Gastroesophageal sphincter (tissue), 4 donors: ENCODE results near the gene PLCG2. TPM values are rescaled to one million over a fixed set of nuclear protein-coding genes. Genes with fewer than 3 reads are reported as not detected.
A peak's percentile ranks its signal among the peaks of the same experiment; 100 is the strongest.

Experiments used
- ATAC-seq: fragments of 150-250 bp; one replicate; pipeline ENCODE4 v1.9.1; 2016; ENCODE audit warnings: mild to moderate bottlenecking, moderate library complexity
- H3K27ac ChIP-seq, 4 donors: fragments of 200-600 bp; sonication (generic) in 3 of 4; 1 replicate in 3 of 4; 2 replicates in 1 of 4; pipeline ENCODE4 v1.5.1; 2016 to 2019
- H3K27me3 ChIP-seq: fragments of 200-600 bp; sonication (generic); one replicate; pipeline ENCODE4 v1.5.1; 2019
- H3K36me3 ChIP-seq, 2 donors: fragments of 200-600 bp; sonication (generic); one replicate each; pipeline ENCODE4 v1.5.1; 2019; ENCODE audit warnings: control low read depth in 1 of 2
- H3K4me1 ChIP-seq, 3 donors: fragments of 200-600 bp; sonication (generic); 1 replicate in 2 of 3; 2 replicates in 1 of 3; pipeline ENCODE4 v1.5.1; 2016 to 2019; ENCODE audit warnings: control low read depth in 2 of 3
- H3K4me3 ChIP-seq, 2 donors: fragments of 200-600 bp; sonication (generic); one replicate each; pipeline ENCODE4 v1.5.1; 2019; ENCODE audit warnings: mild to moderate bottlenecking in 1 of 2, moderate library complexity in 1 of 2
- H3K9me3 ChIP-seq, 3 donors: fragments of 200-600 bp; sonication (generic); one replicate each; pipeline ENCODE4 v1.5.1; 2017 to 2019; ENCODE audit warnings: control low read depth in 2 of 3
- EP300 ChIP-seq: sonication (generic); formaldehyde crosslinking; IDR thresholded peaks from one replicate; pipeline ENCODE4 v1.6.1; 2017; ENCODE audit warnings: antibody characterized with exemption, mild to moderate bottlenecking
- POLR2A ChIP-seq, 2 donors: fragments of 450-650 bp; IDR thresholded peaks; one replicate each; pipeline ENCODE4 v1.6.1; 2017; ENCODE audit warnings: antibody characterized with exemption in 2 of 2, mild to moderate bottlenecking in 2 of 2, moderate library complexity in 1 of 2
- POLR2AphosphoS5 ChIP-seq: sonication (generic); formaldehyde crosslinking; IDR thresholded peaks from one replicate; pipeline ENCODE4 v1.6.1; 2017; ENCODE audit warnings: antibody characterized with exemption
- WGBS, 2 donors: methylation state at CpG; one replicate each; pipeline ENCODE4 v1.1.5; 2018; ENCODE audit warnings: low coverage in 1 of 2; 5-methylcytosine and 5-hydroxymethylcytosine counted together
- total RNA-seq, 4 donors: library from RNA; depleted of rRNA; stranded (reverse); fragments of >200 nt; gene quantifications; one replicate each; pipeline ENCODE4 v1.1.0, GENCODE V29; 2016
- TF ChIP-seq, protein P1 (sequence below), 4 experiments: fragments of 200-600 bp in 2 of 4; fragments of 450-650 bp in 2 of 4; sonication (generic) in 1 of 4; IDR thresholded peaks; one replicate each; pipeline ENCODE4 v1.5.1; 2017 to 2019; ENCODE audit warnings: antibody characterized with exemption in 4 of 4, mild to moderate bottlenecking in 2 of 4, moderate library complexity in 2 of 4

PLCG2 gene
- 10 to 100 TPM in 1 of 4 donors, 1 to 10 TPM in 3; 6.2 to 11.4 (median 8.1) TPM for total RNA-seq

DNA sequence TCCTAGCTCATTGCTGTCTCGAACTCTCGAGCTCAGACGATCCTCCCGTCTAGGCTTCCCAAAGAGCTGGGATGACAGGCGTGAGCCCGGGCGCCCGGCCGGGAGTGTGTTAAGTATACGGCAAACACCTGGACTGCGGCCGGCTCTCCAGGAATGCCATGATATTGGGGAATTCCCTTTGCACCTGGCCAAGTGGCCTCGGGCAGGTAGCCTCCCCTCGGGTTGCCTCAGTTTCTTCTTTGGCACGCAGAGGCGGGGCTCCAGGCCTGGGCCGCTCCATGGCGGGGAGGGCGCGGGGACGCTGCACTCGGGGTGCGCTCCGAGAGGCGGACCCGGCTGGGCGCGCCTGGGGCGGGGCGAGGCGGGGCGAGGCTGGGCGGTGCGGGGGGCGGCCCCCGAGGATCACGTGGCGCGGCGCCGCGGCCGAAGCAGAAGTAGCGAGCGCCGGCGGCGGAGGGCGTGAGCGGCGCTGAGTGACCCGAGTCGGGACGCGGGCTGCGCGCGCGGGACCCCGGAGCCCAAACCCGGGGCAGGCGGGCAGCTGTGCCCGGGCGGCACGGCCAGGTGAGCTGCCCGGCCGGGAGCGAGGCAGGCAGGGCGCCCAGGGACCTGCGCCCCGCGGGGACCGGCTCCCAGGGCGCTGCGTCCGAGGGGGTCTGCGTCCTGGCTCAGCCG is at the start of gene PLCG2:
TSS of gene PLCG2 (plus strand) at position 431 of the 675 bp plus-strand sequence. CDS start 6,699 bp downstream, outside the sequence.
- ATAC-seq = peak; percentile 85
- Histone ChIP-seq H3K27ac (peak within 1 kb of the TSS in 3 of 4 donors; percentile 21 to 76 (median 60)), H3K36me3 (no peaks in the 10 kb centered on the region), H3K4me3 (peak within 1 kb of the TSS; percentile 45 to 66), H3K9me3 (no peaks in the 10 kb centered on the region), H3K4me1 (peaks cover 0 to 22% (median 0%) of the 10 kb centered on the region in 3 donors), H3K27me3 (peaks cover 58% of the 10 kb centered on the region)
- no CpG with 5 or more reads among the region's 78 CpGs for WGBS, 2 donors
- TF ChIP-seq EP300 (no peak), POLR2A (IDR thresholded peaks at IDR 0.05) (peak; percentile 9 to 32)
- TF ChIP-seq, protein P1, sequence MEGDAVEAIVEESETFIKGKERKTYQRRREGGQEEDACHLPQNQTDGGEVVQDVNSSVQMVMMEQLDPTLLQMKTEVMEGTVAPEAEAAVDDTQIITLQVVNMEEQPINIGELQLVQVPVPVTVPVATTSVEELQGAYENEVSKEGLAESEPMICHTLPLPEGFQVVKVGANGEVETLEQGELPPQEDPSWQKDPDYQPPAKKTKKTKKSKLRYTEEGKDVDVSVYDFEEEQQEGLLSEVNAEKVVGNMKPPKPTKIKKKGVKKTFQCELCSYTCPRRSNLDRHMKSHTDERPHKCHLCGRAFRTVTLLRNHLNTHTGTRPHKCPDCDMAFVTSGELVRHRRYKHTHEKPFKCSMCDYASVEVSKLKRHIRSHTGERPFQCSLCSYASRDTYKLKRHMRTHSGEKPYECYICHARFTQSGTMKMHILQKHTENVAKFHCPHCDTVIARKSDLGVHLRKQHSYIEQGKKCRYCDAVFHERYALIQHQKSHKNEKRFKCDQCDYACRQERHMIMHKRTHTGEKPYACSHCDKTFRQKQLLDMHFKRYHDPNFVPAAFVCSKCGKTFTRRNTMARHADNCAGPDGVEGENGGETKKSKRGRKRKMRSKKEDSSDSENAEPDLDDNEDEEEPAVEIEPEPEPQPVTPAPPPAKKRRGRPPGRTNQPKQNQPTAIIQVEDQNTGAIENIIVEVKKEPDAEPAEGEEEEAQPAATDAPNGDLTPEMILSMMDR (IDR thresholded peaks at IDR 0.05) = no peak

DNA sequence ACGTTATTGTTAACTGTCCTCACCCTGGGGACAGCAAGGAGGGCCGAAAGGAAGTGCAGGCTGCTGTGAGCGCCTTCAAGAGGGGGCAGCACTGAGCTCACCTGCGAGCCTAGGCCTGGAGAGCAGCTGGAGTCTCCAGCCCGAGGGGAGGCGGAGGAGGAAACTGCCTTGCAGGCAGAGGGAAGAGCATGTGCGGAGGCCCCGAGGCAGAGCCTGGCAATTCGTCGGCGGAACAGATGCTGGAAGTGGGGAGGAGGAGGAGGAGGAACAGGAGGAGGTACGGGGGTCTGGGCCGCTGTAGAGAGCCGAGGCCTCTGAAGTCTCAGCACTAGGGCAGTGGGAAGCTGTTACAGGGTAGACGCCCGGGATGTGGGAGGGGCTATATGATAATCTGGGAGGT is 49.6 kb upstream of the PLCG2 start:
- Histone ChIP-seq H3K4me1 (peaks cover 0 to 17% (median 9%) of the 10 kb centered on the region in 3 donors), H3K27me3 (no peaks in the 10 kb centered on the region), H3K9me3 (no peaks in the 10 kb centered on the region), H3K4me3 (no peak overlapping the region), H3K27ac (no peak overlapping the region), H3K36me3 (no peaks in the 10 kb centered on the region)
- 86 to 90% methylated on average over 7 to 11 of the region's 16 CpGs for WGBS, 2 donors
- TF ChIP-seq POLR2AphosphoS5 (no peak), POLR2A (IDR thresholded peaks at IDR 0.05) (no peak)
- TF ChIP-seq, protein P1 (IDR thresholded peaks at IDR 0.05) = no peak
- ATAC-seq = no peak

DNA sequence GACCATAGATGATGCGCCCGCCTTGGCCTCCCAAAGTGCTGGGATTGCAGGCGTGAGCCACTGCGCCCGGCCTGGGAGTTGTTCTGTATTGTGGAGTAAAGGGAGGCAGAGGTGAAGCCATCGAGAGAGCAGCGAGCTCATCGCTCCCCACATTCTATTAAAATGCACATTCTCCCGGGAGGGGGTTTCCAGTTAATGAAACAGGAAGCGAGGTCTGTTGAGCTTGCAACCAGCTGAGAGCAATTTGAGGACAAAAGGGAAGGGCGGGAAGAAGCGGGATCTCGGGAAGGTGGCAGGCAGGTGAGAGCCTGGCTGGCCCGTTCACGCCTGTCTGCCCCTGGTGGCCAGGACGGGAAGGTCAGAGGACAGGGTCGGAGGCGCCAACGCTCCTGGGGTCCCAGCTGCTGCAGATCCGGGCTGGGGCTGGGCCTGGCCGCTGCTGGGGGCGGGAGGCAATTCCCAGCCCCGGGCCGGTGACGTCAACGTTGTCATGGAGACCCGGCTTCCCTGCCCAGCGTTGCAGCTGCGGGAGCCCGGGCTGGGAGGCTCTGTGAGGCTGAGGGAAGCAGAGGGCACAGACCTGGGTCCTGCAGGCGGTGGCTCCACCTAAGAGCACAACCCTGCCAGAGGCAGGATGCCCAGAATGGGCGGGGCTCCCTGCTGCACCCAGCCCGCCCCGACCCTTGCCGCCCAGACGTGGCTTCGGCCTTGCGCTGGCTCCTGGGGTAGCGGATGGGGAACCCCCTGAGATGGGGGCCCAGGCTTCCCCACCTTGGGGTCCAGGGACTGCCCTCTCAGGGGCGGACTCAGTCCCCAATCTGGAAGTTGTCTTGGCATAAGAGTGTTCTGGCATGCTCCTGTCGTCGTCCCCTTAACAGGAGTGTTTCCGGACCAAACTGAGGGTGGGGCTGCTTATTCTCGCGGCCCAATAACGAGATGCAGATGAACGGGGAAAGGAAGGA is 48.7 kb upstream of the PLCG2 start:
- WGBS, 2 donors = 0 to 20% methylated on average over 4 to 6 of the region's 47 CpGs
- Histone ChIP-seq H3K4me3 (peak overlapping the region; percentile 2 to 50), H3K36me3 (no peaks in the 10 kb centered on the region), H3K27ac (peak overlapping the region in 3 of 4 donors; percentile 66 to 72 (median 66)), H3K27me3 (no peaks in the 10 kb centered on the region), H3K4me1 (peaks cover 0 to 17% (median 9%) of the 10 kb centered on the region in 3 donors), H3K9me3 (no peaks in the 10 kb centered on the region)
- peak; percentile 93 for ATAC-seq
- TF ChIP-seq, protein P1 (IDR thresholded peaks at IDR 0.05) = peak; percentile 32 to 60 (median 52)
- TF ChIP-seq EP300 (peak; percentile 27), POLR2A (IDR thresholded peaks at IDR 0.05) (no peak), POLR2AphosphoS5 (peak; percentile 13)

DNA sequence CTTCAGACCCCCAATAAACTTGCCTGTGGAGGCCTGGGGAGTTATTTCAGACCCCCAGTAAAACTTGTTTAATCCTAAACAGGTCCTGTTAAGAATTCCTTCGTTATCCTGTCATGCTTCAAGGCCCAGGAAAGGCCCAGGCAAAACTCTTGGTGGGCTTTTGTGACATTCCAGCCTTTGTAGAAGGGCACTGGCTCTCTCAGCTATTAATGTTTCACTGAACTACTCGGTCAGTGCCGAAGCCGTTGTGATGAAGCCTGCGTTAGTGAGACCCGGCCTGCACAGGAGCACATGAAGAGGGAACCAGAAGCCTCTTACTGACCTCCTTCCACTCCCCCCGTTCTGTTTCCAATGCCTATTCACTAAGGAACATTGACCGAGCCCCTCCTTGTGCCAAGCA is 47.4 kb upstream of the PLCG2 start:
- peaks cover 0 to 17% (median 9%) of the 10 kb centered on the region in 3 donors for H3K4me1 ChIP-seq
- ATAC-seq = no peak
- H3K4me3 ChIP-seq = no peak overlapping the region
- H3K27ac ChIP-seq = no peak overlapping the region
- TF ChIP-seq POLR2AphosphoS5 (no peak), POLR2A (IDR thresholded peaks at IDR 0.05) (no peak), EP300 (no peak)
- TF ChIP-seq, protein P1 (IDR thresholded peaks at IDR 0.05) = no peak
- H3K36me3 ChIP-seq = no peaks in the 10 kb centered on the region
- no peaks in the 10 kb centered on the region for H3K27me3 ChIP-seq
- 72 to 96% methylated on average over 5 to 6 of the region's 8 CpGs for WGBS, 2 donors
- H3K9me3 ChIP-seq = no peaks in the 10 kb centered on the region
